NCI-H2227 treated with DMSO at 0.1 percent for 48 hours (cell line): ENCODE results near the gene AGRN.
"Not testable (repeated sequence)": the region's sequence is repeated elsewhere in the genome, so short reads cannot be mapped to it uniquely, and the experiment has no call there.

ENCODE experiments used
- DNase-seq: peaks from one replicate; lab custom pipeline; 2025; lab: John Stamatoyannopoulos, UW

The AGRN gene

DNA sequence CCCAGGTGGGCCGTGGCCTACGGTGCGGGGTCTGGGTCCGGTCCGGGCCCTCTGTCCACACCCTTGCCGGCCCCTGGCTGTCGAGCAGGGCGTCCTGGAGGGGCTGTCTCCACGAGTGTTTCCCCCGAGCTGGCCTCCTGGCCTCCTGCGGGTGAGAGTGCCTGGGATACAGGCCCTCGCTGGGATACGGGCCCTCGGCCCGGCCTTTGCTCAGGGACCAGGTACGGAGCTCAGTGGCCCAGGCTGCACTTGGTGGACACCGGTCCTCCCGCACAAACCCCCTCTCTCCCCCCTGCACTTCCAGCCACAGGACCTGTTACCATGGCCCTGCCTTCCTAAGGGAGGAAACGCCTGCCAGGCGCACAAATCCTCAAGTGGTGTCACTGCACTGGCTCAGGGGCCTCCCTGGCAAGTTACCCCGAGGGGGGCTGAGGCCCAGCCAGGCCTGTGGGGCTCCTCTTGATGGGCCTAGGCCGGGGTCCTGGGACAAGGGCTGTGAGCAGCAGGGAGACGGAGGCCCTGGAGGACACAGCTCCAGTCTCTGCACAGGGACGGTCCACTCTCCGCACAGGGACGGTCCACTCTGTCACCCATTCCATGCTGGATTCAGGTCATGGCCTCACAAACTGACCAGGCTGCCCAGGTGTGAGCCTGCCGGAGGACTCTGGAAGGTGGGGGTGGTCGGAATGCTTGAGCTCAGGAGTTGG is 72.4 kb downstream of the AGRN start:
- DNase-seq: no peak

- no peak for DNase-seq
Observed at GRCh38 chr1:1092894-1093609, 73.1 kb downstream of the AGRN start.

DNA sequence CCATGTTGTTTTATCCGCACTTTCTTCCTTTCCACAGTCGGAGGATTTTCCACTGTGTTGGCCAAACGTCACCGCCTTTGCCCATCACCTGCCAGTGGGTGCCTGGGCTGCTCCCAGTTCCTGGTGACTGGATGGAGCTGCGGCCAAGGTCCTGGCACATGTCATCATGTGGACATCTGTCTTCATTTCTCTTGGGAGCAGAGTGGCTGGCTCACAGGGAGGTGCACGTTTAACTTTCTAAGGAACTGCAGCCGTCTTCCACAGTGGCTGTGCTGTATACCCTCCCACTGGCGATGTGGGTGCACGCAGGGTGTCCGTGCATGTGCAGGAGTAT is 73.7 kb downstream of the AGRN start:
- DNase-seq: no peak

- DNase-seq: no peak
Observed at GRCh38 chr1:1094981-1095380, 75.1 kb downstream of the AGRN start.

DNA sequence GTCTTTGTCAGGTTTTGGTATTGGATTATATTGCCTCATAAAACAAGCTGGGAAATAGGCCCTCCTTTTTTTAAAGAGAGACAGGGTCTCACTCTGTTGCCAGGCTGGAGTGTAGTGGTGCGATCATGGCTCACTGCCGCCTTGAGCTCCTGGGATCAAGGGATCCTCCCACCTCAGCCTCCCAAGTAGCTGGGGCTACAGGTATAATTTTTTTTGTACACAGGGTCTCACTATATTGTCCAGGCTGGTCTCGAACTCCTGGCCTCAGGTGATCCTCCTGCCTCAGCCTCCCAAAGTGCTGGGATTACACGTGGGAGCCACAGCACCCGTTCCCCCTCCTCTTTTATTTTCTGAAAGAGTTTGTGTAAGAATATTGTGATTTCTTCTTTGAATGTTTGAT is 76.2 kb downstream of the AGRN start:
- DNase-seq: not testable (repeated sequence)

DNA sequence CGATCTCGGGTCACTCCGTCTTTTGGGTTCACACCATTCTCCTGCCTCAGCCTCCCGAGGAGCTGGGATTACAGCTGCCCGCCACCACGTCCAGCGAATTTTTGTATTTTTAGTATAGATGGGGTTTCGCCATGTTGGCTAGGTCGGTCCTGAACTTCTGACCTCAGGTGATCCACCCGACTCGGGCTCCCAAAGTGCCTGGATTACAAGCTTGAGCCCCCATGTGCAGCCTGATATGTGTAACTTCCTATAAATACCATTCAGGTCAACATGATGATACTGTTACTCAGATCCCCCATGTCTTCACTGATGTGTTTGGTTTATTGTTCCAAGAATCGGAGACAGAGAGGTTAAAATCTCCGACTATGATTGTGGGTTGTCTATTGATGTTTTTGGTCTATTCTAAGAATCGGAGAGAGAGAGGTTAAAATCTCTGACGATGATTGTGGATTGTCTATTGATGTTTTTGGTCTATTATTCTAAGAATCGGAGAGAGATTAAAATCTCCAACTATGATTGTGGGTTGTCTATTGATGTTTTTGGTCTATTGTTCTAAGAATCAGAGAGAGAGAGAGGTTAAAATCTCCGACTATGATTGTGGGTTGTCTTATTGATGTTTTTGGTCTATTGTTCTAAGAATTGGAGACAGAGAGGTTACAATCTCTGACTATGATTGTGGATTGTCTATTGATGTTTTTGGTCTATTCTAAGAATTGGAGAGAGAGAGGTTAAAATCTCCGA is 78.9 kb downstream of the AGRN start:
- no peak for DNase-seq

DNA sequence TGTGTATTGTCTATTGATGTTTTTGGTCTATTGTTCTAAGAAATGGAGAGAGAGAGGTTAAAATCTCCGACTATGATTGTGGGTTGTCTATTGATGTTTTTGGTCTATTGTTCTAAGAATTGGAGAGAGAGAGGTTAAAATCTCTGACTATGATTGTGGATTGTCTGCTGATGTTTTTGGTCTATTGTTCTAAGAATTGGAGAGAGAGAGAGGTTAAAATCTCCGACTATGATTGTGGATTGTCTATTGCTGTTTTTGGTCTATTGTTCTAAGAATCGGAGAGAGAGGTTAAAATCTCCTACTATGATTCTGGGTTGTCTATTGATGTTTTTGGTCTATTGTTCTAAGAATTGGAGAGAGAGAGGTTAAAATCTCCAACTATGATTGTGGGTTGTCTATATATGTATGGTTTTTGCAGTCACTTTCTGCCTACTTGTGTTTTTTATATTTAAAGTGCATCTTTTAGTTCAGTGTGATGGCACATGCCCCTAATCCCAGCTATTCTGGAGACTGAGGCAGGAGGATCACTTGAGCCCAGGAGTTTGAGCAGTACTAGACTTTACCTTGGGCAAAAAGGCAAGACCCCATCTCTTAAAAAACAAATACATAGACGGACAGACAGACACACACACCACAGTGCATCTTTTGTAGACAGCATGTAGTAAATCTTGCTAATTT is 79.7 kb downstream of the AGRN start:
- DNase-seq: no peak

GRCh38 chr1:1100296-1100695 is 80.4 kb downstream of the AGRN start:
- DNase-seq: no peak

DNA sequence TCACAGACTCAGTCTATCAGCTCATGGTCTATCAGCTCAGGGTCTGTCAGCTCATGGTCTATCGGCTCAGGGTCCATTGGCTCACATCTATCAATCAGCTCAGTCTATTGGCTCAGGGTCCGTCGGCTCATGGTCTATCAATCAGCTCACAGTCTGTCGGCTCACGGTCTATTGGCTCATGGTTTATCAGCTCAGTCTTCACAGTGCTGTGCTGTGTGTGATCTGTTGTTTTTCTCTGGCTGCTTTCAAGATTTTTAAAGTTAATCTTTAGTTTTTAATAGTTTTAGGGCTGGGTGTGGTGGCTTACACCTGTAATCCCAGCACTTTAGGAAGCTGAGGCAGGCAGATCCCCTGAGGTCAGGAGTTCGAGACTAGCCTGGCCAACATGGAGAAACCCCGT is 81.6 kb downstream of the AGRN start:
- DNase-seq: no peak

DNA sequence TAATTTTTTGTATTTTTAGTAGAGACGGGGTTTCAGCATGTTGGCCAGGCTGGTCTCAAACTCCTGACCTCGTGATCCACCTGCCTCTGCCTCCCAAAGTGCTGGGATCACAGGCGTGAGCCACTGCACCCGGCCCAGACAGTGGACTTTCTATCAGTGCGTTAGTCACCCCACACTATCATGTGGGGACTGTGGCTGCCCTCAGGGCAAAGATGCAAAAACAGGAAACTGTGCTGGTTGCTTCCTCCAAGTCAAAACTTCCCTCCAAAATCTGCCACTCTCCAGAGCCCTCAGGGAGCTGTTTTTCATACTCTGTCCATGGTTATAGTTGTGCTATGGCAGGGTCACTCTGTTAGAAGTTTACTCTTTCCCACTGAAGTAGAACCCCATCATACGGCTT is 84.2 kb downstream of the AGRN start:
- not testable (repeated sequence) for DNase-seq
